Measurements from ENCODE around the gene UNC5A. TPM values are rescaled to one million over a fixed set of nuclear protein-coding genes. Genes with fewer than 3 reads are reported as not detected.

UNC5A gene
- total RNA-seq, 4 donors from 2014 or later, result not detected

- 64% methylated on average over 6 of the region's 7 CpGs for WGBS
- no peak for DNase-seq (ENCODE audit: low spot score in 2 of 2)
- H3K27me3 ChIP-seq, result peaks cover 84% of the 10 kb centered on the region
Measured at GRCh38 chr5:176865964-176866363, 55.6 kb downstream of the UNC5A start.

GRCh38 chr5:176866707-176867310, 56.5 kb downstream of the UNC5A start:
- no peaks in the 10 kb centered on the region for H3K4me1 ChIP-seq
- no peak overlapping the region for H3K4me3 ChIP-seq
- no peak overlapping the region for H3K27ac ChIP-seq
- TF ChIP-seq CTCF (IDR thresholded peaks at IDR 0.05) (no peak), POLR2A (IDR thresholded peaks at IDR 0.05) (no peak), POLR2AphosphoS5 (IDR thresholded peaks at IDR 0.05) (no peak), EP300 (IDR thresholded peaks at IDR 0.05) (no peak)
- peaks cover 75% of the 10 kb centered on the region for H3K27me3 ChIP-seq
- 48% methylated on average over 15 of the region's 16 CpGs for WGBS
- no peaks in the 10 kb centered on the region for H3K9me3 ChIP-seq
- no peak for DNase-seq (ENCODE audit: low spot score in 2 of 2)
- no peaks in the 10 kb centered on the region for H3K36me3 ChIP-seq

More at GRCh38 chr5:176865964-176866363, 55.6 kb downstream of the UNC5A start:
- Histone ChIP-seq H3K9me3 (no peaks in the 10 kb centered on the region), H3K27ac (no peak overlapping the region), H3K36me3 (no peaks in the 10 kb centered on the region), H3K4me3 (no peak overlapping the region), H3K4me1 (no peaks in the 10 kb centered on the region)
- no peak for TF ChIP-seq EP300 (IDR thresholded peaks at IDR 0.05)

- peaks cover 62% of the 10 kb centered on the region for H3K27me3 ChIP-seq
- TF ChIP-seq CTCF (IDR thresholded peaks at IDR 0.05) (no peak), EP300 (IDR thresholded peaks at IDR 0.05) (no peak), POLR2A (IDR thresholded peaks at IDR 0.05) (no peak), POLR2AphosphoS5 (IDR thresholded peaks at IDR 0.05) (no peak)
- 90% methylated on average over 4 of the region's 14 CpGs for WGBS
Measured at GRCh38 chr5:176868126-176868525, 57.8 kb downstream of the UNC5A start.

GRCh38 chr5:176868731-176869130, 58.4 kb downstream of the UNC5A start:
- H3K36me3 ChIP-seq, result no peaks in the 10 kb centered on the region
- no peak for TF ChIP-seq CTCF (IDR thresholded peaks at IDR 0.05)
- TF ChIP-seq POLR2A (IDR thresholded peaks at IDR 0.05), result no peak
- no peak for TF ChIP-seq EP300 (IDR thresholded peaks at IDR 0.05)
- TF ChIP-seq POLR2AphosphoS5 (IDR thresholded peaks at IDR 0.05), result no peak
- WGBS, result 84% methylated on average over 11 of the region's 20 CpGs
- no peak overlapping the region for H3K4me3 ChIP-seq
- H3K9me3 ChIP-seq, result no peaks in the 10 kb centered on the region
- H3K27me3 ChIP-seq, result peaks cover 58% of the 10 kb centered on the region
- H3K27ac ChIP-seq, result no peak overlapping the region
- DNase-seq (ENCODE audit: low spot score in 2 of 2), result no peak
- H3K4me1 ChIP-seq, result no peaks in the 10 kb centered on the region

More at GRCh38 chr5:176868126-176868525, 57.8 kb downstream of the UNC5A start:
- Histone ChIP-seq H3K27ac (no peak overlapping the region), H3K36me3 (no peaks in the 10 kb centered on the region), H3K4me1 (no peaks in the 10 kb centered on the region), H3K4me3 (no peak overlapping the region), H3K9me3 (no peaks in the 10 kb centered on the region)
- DNase-seq (ENCODE audit: low spot score in 2 of 2), result no peak

- 85% methylated on average over 19 of the region's 38 CpGs for WGBS
- H3K27me3 ChIP-seq, result peaks cover 58% of the 10 kb centered on the region
- TF ChIP-seq POLR2AphosphoS5 (IDR thresholded peaks at IDR 0.05) (no peak), CTCF (IDR thresholded peaks at IDR 0.05) (no peak), POLR2A (IDR thresholded peaks at IDR 0.05) (no peak), EP300 (IDR thresholded peaks at IDR 0.05) (no peak)
Measured at GRCh38 chr5:176869501-176870109, 59.2 kb downstream of the UNC5A start.

More at GRCh38 chr5:176869501-176870109, 59.2 kb downstream of the UNC5A start:
- Histone ChIP-seq H3K4me3 (no peak overlapping the region), H3K36me3 (no peaks in the 10 kb centered on the region), H3K27ac (no peak overlapping the region), H3K9me3 (no peaks in the 10 kb centered on the region), H3K4me1 (no peaks in the 10 kb centered on the region)
- no peak for DNase-seq (ENCODE audit: low spot score in 2 of 2)
